ENCODE results near the gene AMIGO1.

AMIGO1 gene

GRCh38 chr1:109454497-109455133 is 54.9 kb downstream of the AMIGO1 start:
- DNase-seq (ENCODE audit: low read depth), result no peak

Data from activated T-cell treated with anti-CD3 and anti-CD28 coated beads for 24 hours (primary cell).